Breast epithelium (tissue), 3 donors: ENCODE data around the gene ZNF655.

Experiments
- CTCF ChIP-seq, 3 donors: fragments of 450-650 bp; IDR thresholded peaks; one replicate each; pipeline ENCODE4 v1.5.1; 2016 to 2017; ENCODE audit warnings: antibody characterized with exemption in 3 of 3, mild to moderate bottlenecking in 3 of 3, moderate library complexity in 3 of 3
- POLR2A ChIP-seq: fragments of 450-650 bp; IDR thresholded peaks from one replicate; pipeline ENCODE4 v1.6.1; 2016; ENCODE audit warnings: antibody characterized with exemption, mild to moderate bottlenecking, moderate library complexity

- TF ChIP-seq POLR2A (no peak), CTCF (IDR thresholded peaks at IDR 0.05) (no peak)
Observed at GRCh38 chr7:99607548-99607947, 49.1 kb downstream of the ZNF655 start.
